Brain pericyte (primary cell): ENCODE data around the gene ZCCHC17.
"Not testable (repeated sequence)": the region's sequence is repeated elsewhere in the genome, so short reads cannot be mapped to it uniquely, and the experiment has no call there.

ENCODE experiments used
- DNase-seq: peaks from one replicate; pipeline ENCODE4 v3.0.0-alpha.2; 2012; ENCODE audit warnings: low read depth, low spot score

Gene ZCCHC17

GRCh38 chr1:31296486-31297276 lies at the start of gene ZCCHC17, which contains the start of gene SNRNP40:
Gene ZCCHC17, plus strand, starts transcription at chr1:31297032. Its CDS starts 13,067 bp downstream, at chr1:31310099.
Gene SNRNP40, minus strand, starts transcription at chr1:31296788. Its CDS starts 37 bp downstream, at chr1:31296751.
- peak; percentile 96 for DNase-seq

- DNase-seq, result no peak
Measured at GRCh38 chr1:31248276-31248675, 48.6 kb upstream of the ZCCHC17 start.

- DNase-seq, result no peak
Measured at GRCh38 chr1:31249854-31250253, 47.0 kb upstream of the ZCCHC17 start.

GRCh38 chr1:31257213-31257612 lies 39.6 kb upstream of the ZCCHC17 start:
- no peak for DNase-seq

- no peak for DNase-seq
Measured at GRCh38 chr1:31258581-31258980, 38.3 kb upstream of the ZCCHC17 start.

GRCh38 chr1:31259746-31260145 lies 37.1 kb upstream of the ZCCHC17 start:
- no peak for DNase-seq

- DNase-seq, result no peak
Measured at GRCh38 chr1:31261916-31262315, 34.9 kb upstream of the ZCCHC17 start.

- not testable (repeated sequence) for DNase-seq
Measured at GRCh38 chr1:31262393-31262792, 34.4 kb upstream of the ZCCHC17 start.

GRCh38 chr1:31263408-31263807 lies 33.4 kb upstream of the ZCCHC17 start:
- DNase-seq, result no peak

- DNase-seq, result no peak
Measured at GRCh38 chr1:31264790-31265386, 31.9 kb upstream of the ZCCHC17 start.

- no peak for DNase-seq
Measured at GRCh38 chr1:31266547-31266946, 30.3 kb upstream of the ZCCHC17 start.

- no peak for DNase-seq
Measured at GRCh38 chr1:31272369-31272768, 24.5 kb upstream of the ZCCHC17 start.

GRCh38 chr1:31273619-31274018 lies 23.2 kb upstream of the ZCCHC17 start:
- DNase-seq, result no peak

GRCh38 chr1:31282426-31282825 lies 14.4 kb upstream of the ZCCHC17 start:
- not testable (repeated sequence) for DNase-seq

- DNase-seq, result not testable (repeated sequence)
Measured at GRCh38 chr1:31287791-31288190, 9.0 kb upstream of the ZCCHC17 start.

- no peak for DNase-seq
Measured at GRCh38 chr1:31289021-31289420, 7.8 kb upstream of the ZCCHC17 start.

GRCh38 chr1:31295874-31296485 lies 852 bp upstream of the ZCCHC17 start:
- no peak for DNase-seq

- no peak for DNase-seq
Measured at GRCh38 chr1:31297277-31298247, 730 bp downstream of the ZCCHC17 start.

- no peak for DNase-seq
Measured at GRCh38 chr1:31299365-31299764, 2.5 kb downstream of the ZCCHC17 start.

GRCh38 chr1:31300193-31300592 lies 3.4 kb downstream of the ZCCHC17 start:
- no peak for DNase-seq

GRCh38 chr1:31302709-31303441 lies 6.0 kb downstream of the ZCCHC17 start:
- DNase-seq, result no peak
